GM18868 (cell line): ENCODE results near the gene RAB40C.
"Not testable (repeated sequence)": the region's sequence is repeated elsewhere in the genome, so short reads cannot be mapped to it uniquely, and the experiment has no call there.

Source experiments
- ATAC-seq: cut with Tn5 transposase; IDR thresholded peaks from one replicate; pipeline ENCODE4 v1.9.1; 2021; ENCODE audit warnings: mild to moderate bottlenecking, moderate library complexity; ENCODE audit not compliant: unreplicated experiment

The RAB40C gene

GRCh38 chr16:586645-587590 is 2.9 kb upstream of the RAB40C start:
- ATAC-seq = no peak

GRCh38 chr16:588639-588888 is 1.3 kb upstream of the RAB40C start:
- peak; percentile 1 for ATAC-seq

GRCh38 chr16:588889-589657 is 793 bp upstream of the RAB40C start:
- ATAC-seq = peak; percentile 71

GRCh38 chr16:590188-590814 is 435 bp downstream of the RAB40C start:
- ATAC-seq = no peak

- ATAC-seq = no peak
Measured at GRCh38 chr16:590815-591200, 942 bp downstream of the RAB40C start.

GRCh38 chr16:591231-591630 is 1.4 kb downstream of the RAB40C start:
- no peak for ATAC-seq

- no peak for ATAC-seq
Measured at GRCh38 chr16:591892-592517, 2.1 kb downstream of the RAB40C start.

- no peak for ATAC-seq
Measured at GRCh38 chr16:592518-593306, 2.8 kb downstream of the RAB40C start.

- no peak for ATAC-seq
Measured at GRCh38 chr16:593406-593805, 3.5 kb downstream of the RAB40C start.

GRCh38 chr16:593807-594206 is 3.9 kb downstream of the RAB40C start:
- no peak for ATAC-seq

- no peak for ATAC-seq
Measured at GRCh38 chr16:595094-595528, 5.2 kb downstream of the RAB40C start.

- no peak for ATAC-seq
Measured at GRCh38 chr16:595942-596735, 6.3 kb downstream of the RAB40C start.

- ATAC-seq = no peak
Measured at GRCh38 chr16:596736-597060, 6.8 kb downstream of the RAB40C start.

- ATAC-seq = not testable (repeated sequence)
Measured at GRCh38 chr16:597655-598054, 7.8 kb downstream of the RAB40C start.

- ATAC-seq = no peak
Measured at GRCh38 chr16:598823-599739, 9.2 kb downstream of the RAB40C start.

- no peak for ATAC-seq
Measured at GRCh38 chr16:600781-601180, 10.9 kb downstream of the RAB40C start.

- no peak for ATAC-seq
Measured at GRCh38 chr16:603933-604332, 14.1 kb downstream of the RAB40C start.

GRCh38 chr16:606656-607307 is 16.9 kb downstream of the RAB40C start:
- ATAC-seq = no peak
